Stimulated activated CD4-positive, alpha-beta T cell treated with anti-CD3 and anti-CD28 coated beads, Interleukin-15, amount 100 ng/mL, for 1 hour (primary cell): ENCODE data around the gene ALG6.
"Not testable (repeated sequence)": the region's sequence is repeated elsewhere in the genome, so short reads cannot be mapped to it uniquely, and the experiment has no call there.

Source experiments
- DNase-seq, 2 donors: peaks; one replicate each; pipeline ENCODE4 v3.0.0-alpha.2; 2020; ENCODE audit warnings: low read depth in 1 of 2, low spot score in 1 of 2

The ALG6 gene

DNA sequence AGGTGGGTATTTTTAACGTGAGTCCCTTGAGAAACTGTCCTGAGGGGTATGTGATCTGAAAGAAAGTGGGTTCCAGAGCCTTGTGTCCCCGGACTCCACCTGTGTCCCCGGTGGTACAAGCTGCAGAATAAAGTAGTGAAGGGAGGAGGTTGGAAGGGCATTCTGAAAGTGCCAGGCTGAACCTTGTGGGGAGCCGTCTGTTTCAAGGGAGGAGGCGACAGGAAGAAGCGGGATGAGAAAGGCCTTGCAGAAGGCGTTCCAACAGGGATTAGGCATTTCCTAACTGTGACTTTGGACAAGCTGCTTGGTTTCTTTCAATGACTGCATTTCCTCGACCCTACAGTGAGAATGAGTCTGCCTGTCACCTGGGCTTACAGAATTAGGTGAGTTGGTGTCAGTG, 39.3 kb upstream of the ALG6 start:
- no peak for DNase-seq

DNA sequence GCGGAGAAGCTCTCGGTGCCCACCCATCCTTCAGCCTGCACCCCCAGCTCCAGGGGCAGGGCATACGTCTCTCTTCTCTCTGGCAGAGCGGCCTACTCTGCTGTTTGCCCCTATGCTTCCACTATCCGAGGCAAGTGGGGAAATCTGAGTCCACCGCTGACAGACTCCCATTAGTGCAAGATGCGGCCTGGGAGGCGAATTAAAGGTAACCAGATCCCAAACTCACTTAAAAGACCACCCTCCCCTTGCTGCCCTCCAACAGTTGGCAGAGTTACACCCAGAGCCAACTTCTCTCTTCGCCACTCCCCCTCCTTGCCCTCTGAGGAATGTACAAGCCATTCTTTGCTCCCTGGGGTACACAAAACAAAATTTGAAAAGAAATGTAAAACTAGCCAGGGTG, 38.6 kb upstream of the ALG6 start:
- DNase-seq, result no peak

DNA sequence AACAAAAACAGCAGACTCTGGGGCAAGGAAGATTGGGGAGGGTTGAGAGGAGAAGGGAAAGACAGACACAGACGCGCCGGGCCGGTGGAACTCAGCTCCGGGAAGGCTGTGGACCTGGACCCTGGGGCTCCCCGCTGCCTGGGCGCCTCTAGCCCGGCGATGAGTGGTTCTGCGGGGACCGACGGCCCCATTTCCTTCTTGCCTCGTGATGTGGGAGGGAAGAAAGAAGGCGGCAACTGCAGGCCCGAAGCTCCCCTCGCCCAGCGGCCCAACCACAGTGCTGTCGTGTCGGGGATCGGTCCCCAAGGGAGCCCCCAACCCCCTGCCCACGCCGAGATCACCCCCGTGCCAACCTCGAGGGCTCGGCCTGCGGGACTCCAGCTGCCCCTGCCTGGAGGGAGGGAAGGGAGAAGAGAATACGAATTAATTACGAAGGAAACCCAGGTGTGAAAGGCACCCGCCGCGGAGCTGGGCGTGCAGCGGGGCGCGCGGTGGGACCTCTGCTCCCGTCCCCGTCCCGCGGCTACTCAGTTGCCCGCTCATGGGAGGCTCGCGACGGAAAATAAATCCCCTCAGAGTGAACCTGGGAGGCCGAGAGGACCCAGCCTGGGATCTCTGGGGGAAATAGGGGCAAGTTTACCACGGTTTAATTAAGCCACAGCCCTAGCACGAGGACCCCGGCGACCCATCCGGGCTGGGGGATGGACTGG, 37.7 kb upstream of the ALG6 start:
- no peak for DNase-seq

DNA sequence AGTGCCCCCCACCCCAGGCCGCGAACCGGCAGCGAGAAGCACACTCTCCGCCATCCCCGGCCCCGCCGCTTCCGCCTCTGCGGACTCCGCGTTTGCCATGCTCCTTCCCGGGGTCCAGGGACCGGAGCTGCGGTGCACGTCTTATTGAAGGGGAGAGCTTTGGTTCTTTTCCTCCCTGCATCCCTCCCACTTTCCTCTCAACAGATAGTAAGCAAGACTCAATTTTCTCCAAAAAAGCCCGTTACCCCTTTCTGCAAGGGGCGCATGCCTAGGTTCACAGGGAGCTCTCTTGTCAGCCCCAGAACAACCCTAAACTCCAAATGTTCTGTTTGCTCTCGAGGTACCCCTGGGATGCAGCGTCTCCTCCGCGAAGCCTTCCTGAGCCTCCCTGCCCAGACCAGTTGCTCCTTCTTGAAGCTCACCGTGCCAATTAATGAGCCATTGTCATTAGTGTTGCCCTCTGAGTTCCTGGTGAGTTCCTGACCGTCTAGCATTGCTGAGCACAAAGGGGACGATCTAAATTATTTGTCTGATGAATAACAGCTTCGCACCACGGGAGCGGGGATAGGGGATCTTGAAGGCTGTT, 37.0 kb upstream of the ALG6 start:
- no peak for DNase-seq

DNA sequence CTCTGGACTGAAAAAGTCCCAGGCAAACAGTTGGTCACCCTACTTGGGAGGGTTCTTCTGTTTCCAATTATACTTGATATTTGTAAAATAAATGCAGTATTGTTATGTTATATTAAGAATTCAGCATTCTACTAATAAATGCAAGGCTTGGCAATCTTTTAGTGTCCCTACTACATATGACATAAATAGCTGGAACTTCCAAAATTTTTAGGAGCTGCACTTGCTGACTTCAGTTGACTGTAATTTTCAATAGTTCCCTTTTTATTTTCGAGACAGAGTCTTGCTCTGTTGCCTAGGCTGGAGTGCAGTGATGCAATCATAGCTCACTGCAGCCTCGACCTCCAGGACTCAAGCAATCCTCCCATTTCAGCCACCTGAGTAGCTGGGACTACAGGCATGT, 25.0 kb upstream of the ALG6 start:
- no peak for DNase-seq

DNA sequence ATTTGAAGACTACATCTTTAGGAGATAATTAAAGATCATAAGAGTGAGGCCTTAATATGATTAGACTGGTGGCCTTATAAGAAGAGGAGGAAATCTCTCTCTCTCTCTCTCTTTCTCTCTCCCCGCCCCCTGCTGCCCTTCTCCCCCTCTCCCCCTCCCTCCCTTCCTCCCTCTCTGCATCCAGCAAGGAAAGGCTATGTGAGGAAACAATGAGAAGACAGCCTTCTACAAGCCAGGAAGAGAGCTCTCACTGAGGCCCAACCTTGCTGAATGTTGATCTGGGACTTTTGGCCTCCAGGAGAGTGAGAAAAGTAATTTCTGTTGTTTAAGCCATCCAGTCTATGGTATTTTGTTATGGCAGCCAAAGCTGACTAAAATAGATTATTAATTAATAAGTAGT, 23.5 kb upstream of the ALG6 start:
- no peak for DNase-seq

DNA sequence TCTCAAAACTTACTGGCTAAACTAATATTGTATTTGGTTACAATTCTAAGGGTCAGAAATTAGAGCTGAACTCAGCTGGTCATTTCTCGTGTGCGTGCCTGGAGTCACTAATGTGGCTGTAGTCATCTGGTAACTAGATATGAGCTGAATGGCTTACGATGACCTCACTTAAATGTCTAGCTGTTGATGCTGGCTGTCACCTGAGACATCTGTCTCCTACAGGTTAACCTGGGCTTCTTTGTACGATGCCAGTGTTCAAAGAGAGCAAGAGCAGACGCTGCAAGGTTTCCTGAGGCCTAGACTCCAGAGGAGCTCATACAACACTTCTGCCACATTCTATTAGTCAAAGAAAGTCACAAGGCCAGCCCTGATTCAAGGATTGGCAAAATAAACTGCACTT, 17.1 kb upstream of the ALG6 start:
- no peak for DNase-seq

DNA sequence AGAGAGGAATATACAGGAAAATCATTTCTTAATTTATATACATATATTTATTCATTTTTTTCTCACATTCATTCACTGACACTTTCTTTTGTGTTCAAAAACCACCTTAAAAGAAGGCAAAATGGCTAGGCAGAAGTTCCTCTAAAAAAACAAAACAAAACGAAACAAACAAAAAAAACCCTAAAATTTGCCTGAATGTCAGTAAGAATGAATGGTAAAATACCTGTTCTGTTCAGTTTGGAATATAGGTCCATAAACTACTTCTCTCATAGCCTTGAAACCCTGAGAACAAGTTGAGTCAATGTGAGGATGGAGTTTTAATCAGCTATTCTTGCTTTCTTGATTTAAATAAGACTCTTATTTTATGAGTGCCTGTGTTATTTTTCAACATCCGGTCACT, 14.7 kb upstream of the ALG6 start:
- DNase-seq, result no peak

DNA sequence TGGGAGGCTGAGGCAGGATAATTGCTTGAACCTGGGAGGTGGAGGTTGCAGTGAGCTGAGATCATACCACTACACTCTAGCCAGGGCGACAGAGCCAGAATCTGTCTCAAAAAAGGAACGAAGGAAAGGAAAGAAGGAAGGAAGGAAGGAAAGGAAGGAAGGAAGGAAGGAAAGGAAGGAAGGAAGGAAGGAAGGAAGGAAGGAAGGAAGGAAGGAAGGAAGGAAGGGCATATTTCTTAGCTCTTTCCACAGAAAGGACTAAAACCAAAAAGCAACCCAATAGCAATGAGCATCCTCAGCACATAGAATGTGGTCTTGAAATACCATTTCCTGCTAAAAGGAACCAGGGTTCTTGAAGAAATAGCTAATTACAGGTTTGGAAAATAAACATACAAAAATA, 11.2 kb upstream of the ALG6 start:
- DNase-seq, result not testable (repeated sequence)

DNA sequence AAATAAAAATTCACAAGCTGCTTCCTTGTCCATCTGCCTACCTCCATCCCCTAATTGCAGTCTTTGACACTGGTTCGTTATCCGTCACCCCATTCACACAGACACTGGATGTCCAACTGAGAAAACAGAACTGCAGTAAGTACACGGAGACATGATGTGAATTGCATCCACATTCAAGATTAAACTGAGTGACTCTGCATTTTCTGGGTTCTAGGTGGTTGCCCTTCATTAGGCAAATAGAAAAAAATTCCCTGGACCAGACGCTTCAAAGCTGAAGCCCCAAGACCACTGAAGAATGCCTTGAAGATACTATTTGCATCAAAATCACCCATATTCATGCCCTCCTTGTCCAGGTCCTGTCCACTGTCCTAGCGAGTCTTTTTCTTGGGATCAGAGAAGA, 7.9 kb upstream of the ALG6 start:
- DNase-seq, result no peak

DNA sequence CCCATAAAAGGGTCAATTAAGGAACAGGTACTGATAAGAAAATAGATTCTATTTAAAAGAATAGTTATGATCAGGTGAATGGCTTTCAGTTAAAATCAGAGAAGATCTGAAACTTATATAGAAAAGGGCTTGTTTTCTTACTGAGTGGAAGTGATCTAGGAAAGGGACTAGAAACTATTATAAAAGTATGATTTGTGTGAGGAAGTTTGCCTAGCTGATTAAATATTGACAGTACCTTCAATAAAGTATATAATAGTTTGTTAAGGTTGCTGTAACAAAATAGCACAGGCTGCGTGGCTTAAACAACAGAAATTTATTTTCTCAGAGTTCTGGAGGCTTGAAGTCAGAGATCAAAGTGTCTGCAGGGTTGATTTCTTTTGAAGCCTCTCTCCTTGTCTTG, 5.4 kb upstream of the ALG6 start:
- no peak for DNase-seq

DNA sequence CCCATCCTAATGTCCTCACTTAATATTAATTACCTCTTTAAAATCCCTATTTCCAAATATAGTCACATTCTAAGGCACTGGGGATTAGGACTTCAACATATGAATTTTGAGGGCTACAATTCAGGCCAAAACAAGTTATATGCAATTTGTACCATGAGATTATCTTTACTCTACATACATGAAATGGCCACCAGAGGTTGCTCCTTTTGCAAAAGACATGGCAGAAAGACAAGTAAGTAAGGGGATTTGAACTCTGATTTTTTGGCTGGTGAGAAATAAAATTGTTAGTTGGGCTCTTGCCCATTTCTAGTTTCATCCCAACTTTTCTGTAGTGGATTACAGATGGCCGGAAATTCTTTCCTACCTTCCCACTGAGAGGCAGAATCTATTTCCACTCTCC, 4.8 kb upstream of the ALG6 start:
- DNase-seq, result no peak

DNA sequence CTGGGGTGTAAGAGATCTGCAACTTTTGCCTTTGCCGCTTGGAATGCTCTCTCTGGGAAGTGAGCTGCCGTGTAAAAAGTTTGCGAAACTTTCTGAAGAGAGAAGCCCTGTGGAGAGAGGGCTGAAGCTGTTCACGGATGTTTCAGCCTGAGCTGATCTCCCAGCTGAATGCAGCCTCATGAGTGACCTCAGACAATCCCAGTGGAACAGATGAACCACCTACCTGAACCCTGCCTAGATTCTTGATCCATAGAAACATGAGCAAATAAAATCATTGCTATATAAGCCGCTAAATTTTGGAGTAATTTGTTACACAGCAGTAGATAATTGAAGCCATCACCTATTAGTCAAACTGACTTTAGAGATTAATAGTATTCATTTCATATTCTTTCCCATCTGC, 4.4 kb upstream of the ALG6 start:
- no peak for DNase-seq

DNA sequence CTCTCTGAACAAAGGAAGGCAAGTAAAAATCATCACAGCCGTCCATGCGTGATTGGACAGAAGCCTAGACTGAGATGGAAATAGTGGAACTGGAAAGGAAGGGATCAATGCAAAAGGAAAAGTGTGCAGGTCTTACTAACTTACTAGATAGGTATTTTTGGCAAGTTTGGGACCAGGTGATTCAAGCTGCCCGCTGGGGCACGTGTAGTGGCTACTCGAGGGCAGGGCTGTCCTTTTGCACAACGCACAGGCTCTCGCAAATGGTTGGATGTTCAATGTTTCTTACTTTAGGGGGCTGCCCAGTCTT, 566 bp upstream of the ALG6 start:
- no peak for DNase-seq

DNA sequence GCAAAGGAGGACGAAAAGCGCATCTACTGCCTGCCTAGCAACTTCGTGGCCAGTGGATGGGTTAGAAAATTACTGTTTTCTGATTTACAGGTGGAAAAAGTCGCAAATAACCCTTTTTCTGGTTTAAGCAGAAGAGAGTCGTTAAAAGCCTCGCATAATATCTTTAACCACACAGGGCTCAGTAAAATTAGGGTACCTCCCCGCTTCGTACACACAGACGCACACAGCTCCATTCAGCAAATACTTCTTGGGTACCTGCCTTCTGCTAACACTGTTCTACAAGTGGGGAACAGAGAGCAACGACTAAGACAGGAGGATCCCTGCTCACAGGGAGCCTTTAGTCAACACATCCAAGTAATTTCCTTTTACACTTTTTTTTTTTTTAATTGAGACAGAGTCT, 704 bp downstream of the ALG6 start:
- DNase-seq, result no peak

DNA sequence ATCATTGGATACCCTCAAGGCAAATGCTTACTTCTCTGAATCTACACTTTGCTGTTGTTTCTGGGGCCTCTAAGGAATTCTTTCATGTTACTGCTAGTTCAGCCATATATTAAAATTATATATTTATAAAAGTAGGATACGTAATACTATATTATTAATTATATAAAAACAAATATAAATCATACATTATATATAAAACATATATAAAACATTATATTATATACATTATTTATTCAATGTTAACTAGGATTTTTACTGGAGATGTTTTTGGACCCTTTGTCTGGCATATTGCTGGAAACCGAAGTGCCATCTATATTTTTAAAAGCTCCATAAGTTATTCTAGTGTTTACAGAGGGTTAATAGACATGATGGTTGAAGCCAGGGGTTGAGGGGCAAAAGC, 12.2 kb downstream of the ALG6 start:
- no peak for DNase-seq

DNA sequence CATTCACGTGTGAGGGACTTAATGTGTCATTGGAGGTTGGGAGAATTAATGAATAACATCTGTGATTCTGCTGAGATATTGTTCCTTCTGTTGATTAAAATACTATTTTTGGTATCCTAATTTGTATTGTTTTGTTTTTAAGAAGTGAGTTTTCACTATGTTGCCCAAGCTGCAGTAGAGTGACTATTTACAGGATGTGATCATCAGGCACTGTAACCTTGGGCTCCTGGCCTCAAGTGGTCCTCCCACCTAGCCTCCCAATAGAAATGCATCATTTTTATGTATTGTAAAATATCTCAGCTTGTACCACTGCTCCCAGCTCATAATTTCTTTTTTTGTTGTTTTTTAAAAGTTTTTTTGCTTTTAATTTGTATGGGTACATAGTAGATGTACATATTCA, 14.3 kb downstream of the ALG6 start:
- DNase-seq, result no peak

DNA sequence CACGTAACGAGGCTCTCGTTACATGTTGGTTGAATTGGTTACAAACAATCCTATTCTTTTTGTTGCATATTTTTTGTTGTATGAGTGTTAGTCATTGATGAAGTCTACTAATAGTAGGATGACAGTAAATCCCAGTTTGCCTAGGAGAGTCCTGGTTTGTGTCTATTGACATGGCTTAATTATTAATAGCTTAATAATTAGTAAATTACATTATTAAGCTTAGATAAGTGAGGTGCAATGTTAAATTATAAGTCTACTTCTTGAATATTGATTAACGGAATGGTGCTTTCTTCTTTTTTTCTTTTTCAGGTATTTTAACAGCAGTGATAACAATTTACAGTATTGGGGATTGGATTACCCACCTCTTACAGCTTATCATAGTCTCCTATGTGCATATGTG, 34.5 kb downstream of the ALG6 start:
- DNase-seq, result no peak

DNA sequence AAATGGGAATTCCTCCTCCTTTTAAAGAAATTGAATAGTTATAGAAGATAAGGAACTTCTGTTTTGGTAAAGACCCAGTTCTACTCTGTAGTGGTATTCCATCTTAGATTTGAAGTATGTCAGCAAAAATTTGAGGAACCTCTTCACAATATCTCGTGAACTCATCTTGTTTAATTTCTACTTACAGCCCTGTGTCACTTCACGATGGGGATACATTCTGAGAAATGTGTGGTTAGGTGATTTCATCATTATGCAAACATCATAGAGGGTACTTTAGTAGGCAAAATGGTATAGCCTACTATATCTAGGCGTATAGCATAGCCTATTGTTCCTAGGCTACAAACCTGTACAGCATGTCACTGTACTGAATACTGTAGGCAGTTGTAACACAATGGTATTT, 36.0 kb downstream of the ALG6 start:
- no peak for DNase-seq

DNA sequence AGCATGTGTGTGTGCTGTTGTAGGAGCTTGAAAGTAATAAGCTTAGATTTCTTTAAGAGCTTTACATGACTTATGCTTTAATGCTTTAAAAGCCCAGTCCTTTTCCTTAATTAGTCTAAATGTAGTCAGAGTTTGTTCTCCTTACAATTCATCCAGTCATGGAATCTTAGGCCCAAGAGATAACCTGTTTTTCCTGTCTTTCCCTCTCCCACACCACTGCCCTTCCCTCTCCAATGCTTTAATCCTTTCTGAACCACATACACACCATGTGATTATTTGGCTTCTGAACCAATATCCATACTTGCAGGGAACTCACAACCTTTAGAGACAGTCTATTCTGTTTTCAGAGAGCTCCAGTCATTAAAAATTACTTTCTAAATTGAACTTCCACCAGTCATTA, 37.6 kb downstream of the ALG6 start:
- DNase-seq, result no peak

DNA sequence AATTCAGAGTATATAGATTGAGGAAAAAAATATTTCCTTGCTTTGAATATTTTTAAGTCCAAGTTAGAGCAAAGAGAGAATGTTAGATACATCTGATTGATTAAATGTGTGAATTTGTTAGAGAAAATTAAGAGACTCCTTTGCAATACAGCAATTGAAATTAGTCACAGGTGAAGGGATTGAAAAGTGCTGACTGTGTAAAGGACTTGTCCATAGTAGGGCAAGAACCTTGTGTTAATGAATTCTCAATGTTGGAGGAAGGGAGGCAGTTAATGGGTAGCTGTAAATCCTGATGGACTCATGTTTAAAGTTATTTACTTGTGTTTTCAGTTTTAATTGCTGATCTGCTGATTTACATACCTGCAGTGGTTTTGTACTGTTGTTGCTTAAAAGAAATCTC, 38.6 kb downstream of the ALG6 start:
- no peak for DNase-seq

DNA sequence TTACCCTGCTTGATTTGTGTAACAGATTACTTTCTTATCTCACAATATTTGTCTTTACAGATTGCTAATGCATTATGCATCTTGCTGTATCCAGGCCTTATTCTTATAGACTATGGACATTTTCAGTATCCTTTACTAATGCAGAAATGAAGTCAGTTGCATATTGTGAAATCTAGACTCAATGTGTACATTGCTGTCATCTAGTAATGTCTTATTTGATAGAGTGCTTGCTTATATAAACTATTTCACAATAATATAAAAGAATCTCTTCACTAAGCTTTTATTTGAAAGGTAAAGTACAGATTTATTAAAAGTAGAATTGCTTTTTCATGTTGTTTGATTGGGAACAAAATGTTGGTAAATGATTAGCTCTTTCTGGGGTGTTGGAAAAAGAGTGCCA, 39.6 kb downstream of the ALG6 start:
- no peak for DNase-seq

DNA sequence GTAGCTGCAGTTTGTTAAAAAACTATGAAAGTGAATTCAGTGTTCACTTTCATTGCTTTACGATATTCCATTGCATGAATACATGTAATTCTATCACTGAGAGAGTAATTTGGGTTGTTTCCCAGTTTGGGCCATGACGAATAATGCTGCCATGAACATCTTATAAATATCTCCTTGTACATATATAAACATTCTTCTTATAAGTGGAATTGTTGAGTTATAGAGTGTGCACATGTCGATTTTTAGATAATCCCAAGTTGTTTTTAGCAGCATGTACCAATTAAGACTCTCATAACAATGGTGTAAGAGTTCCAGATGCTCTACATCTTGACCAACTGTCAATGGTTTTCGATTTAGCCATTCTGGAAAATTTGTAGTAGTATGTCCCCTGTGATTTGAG, 40.9 kb downstream of the ALG6 start:
- DNase-seq, result no peak

DNA sequence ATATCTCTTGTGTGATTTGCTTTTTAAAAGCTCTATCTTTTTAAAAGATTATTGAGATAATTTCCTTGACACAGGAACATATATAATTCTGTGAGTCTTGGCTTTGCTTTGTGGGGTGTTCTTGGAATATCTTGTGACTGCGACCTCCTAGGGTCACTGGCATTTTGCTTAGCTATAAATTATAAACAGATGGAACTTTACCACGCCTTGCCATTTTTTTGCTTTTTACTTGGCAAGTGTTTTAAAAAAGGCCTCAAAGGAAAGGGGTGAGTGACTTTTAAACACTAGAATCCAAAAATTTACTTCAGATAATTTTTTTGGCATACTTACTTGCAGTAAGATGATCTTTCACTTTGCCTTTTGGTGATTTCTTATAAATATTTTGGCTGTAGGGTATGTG, 43.6 kb downstream of the ALG6 start:
- DNase-seq, result no peak
